SK-N-MC (cell line): ENCODE measurements around the gene ERBB4.

Experiments
- EZH2 ChIP-seq: fragments of 200-600 bp; sonication (generic); IDR thresholded peaks from one replicate; pipeline ENCODE4 v1.6.1; 2017; ENCODE audit warnings: antibody characterized with exemption
- POLR2AphosphoS5 ChIP-seq: IDR thresholded peaks from 2 replicates; pipeline ENCODE4 v1.6.1; 2012; ENCODE audit warnings: mild to moderate bottlenecking, low read depth, low read length, borderline replicate concordance

DNA sequence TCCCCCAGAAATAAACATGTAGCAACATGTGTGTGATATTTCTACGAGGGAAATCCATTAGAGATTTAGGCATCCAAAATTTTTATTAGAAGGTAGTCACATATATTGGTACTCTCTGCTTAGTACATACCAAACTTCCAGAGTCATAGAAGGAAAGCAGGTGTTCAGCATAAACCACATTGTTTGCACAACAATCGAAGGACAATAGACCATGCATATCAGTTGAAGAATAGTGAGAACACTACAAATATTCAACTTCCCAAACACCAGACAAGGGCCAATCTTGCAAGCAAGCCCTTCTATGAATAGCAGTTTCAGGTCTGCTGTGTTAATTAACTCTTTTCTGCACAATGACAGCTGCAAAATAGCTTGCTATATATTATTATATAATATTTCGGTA lies 702.2 kb downstream of the ERBB4 start:
- TF ChIP-seq EZH2: no peak
- TF ChIP-seq POLR2AphosphoS5: no peak
